CD4-positive, alpha-beta T cell treated with Interferon gamma for 1 hour (primary cell): ENCODE data around the gene FAM72A.
"Not testable (repeated sequence)": the region's sequence is repeated elsewhere in the genome, so short reads cannot be mapped to it uniquely, and the experiment has no call there.

Experiments used
- DNase-seq: peaks from one replicate; pipeline ENCODE4 v3.0.0-alpha.2; 2020

Gene FAM72A

DNA sequence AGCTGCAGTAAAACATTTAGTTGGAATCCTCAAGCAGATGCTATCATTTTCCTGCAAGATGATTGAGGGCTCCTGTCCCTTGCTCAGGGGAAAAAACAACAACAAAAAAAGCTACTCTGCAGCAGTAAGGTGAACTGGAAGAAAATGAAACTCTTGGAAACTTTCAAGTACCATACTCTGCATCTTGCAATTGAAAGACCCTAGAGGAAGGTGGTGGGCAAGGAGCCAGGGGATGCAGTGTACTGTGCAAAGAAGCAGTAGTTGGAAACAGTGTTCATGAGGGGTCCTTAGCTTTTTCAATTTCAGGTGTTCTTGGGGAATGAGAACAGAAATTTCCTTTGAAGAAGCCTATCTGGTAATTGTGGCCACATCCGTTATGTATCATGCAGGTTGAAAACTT, 8.2 kb upstream of the FAM72A start:
- not testable (repeated sequence) for DNase-seq

DNA sequence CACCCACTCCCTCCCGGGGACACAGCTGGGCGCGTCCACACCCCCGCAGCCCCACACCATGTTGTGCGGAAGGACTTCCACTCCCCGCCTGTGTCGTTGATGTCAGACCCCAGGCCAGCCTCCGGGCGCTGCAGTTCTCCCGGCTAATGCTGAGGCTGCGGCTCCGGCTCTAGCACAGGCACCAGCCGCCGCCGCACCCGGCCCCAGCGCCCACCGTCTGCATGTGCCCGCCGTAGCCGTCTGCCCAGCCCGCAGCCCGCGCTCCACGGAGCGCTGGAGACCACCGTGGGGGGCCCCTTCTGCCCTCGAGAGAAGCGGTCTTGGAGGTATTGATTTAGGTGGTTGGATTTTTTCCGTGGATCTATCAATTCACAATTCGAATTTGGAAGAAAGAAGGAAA, 2.9 kb upstream of the FAM72A start:
- not testable (repeated sequence) for DNase-seq

DNA sequence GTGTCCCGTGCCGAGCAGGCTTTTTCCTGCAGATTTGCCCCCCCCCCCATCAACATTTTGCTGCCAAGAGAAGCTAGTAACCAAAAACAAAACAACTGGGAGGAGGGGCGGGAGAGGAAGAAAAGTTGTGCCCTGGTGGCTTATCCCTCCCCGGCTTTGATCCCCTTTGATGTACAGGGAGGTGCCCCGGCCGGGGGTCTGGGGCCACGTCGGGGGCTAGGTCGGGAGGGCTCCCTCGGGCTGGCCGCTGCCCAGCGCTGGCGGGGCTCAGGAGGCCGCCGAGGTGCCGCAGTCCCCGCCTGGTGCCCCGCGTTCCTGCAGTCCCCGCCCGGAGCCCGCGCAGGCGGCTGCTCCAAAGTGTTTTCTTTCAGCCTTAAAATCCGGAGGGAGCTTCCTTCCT, 2.2 kb upstream of the FAM72A start:
- DNase-seq: not testable (repeated sequence)

DNA sequence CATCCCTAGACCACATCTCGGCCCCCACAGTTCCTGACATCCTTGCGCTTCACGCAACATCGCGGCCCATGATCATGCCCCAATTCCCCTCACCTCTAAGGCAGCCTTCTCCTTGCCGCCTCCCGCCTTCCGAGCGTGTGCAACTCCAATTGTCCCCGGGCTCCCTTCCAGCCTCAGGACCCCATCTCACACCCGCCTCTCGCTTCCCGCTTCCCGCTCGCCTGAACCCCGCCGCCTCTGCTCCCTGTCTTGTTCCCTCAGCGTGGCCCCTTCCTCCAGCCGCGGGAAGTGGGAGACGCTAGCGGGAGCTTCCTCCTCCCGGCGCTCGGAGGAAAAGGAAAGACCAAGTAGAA, 1.5 kb upstream of the FAM72A start:
- not testable (repeated sequence) for DNase-seq

DNA sequence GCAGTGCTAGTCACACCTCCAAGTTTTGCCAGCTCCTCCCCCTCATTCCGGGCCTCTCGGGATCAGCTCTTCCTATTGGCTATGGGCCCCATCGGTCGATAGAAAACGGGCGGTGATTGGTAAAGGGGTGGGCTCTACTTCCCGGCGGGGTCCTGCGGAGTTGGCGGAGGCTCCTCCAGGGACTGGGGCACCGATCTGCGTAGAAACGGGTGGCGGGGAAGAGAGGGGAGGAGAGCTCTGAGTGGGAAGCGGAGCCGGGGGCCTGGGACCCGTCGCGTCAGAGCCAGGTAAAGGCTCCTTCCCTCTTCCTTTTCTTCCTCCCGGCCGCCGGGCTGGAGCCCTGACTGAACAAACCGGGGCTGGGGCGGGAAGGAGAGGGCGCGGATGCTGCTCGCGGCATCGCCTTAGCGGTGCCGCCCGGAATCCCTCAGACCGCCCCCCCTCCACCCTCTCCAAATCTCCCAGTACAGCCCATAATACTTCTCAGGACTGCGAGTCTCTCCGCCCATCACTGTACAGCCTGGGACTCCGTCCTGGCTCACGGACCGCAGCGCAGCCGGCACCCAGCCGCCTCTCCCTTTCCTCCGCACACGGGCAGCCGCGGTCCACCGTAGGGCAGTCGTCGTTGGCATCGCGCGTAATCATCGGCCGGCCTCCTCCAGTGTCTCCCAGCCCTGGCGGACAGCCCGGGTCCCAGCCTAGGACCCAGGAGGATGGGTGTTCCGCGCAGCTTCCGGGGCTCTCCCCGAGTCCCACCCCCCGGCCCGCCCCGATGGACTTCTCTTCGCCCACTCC, 922 bp upstream of the FAM72A start, which contains the start of gene SRGAP2:
SRGAP2 (plus strand) TSS at position 178 of the 795 bp plus-strand sequence. CDS start 2,430 bp downstream, outside the sequence.
- peak; percentile 62 for DNase-seq

DNA sequence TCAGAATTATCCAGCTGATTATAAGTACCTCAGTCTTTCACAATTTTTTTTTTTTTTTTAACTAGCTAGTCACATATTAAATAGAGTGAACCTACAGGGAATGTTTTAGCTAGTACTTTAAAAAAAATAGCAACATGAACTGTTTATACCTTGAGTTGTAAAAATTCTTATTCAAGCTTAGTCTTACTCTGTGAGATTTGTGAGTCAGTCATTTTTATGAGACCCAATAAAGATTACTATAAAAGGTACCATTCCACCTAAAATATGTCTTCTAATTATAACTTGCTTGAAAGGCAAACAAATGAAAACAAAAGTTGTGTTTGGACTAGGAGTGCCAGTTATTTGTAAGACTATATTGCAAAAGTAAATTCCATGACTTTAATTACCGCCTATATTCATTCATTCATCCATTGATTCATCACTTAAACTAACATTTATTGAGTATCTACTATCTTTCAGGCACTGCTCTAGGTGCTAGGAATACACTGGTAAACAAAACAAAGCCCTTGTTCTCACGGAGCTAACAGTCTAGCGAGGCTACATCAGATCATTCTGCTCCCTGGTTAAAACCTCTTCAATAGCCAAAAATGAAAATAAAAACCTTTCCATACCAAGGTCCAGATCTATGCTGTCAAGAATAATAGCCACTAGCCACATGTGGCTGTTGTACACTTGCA, 5.8 kb downstream of the FAM72A start:
- not testable (repeated sequence) for DNase-seq

DNA sequence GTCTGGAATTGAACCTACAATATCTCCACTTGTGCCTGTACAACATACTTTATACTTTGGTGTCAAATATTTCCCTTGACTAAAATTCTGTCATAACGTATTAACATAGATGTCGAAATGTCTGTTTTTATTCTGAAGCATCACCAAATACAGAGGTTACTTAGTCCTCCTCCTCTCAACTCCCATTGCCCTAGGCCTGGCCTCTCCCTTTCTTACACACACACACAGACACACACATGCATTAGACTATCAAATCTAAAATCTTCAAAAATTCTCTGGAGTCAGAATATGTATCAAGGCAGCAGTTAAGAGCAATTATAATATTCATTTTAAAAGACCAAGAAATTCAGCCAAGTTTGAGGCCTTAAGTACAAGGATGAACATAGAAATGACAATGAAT, 7.5 kb downstream of the FAM72A start:
- not testable (repeated sequence) for DNase-seq

DNA sequence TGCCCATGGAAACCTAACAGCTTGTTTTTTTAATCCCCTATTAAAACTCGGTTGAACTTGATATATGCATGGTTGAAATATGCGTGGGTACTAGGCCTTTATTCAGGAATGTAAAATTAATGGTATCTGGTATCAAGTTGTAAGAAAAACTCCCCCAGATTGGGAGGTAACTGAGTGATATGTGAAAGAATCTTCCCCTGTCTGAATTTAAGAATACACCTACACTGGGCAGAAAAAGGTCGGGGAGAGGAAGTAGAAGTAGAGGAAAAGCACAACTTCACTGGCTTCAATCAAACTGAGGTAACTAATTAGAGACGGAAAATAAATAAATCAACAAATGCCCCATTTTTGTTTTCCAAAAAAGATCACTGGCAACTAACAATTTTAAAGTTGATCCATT, 15.8 kb downstream of the FAM72A start:
- DNase-seq: not testable (repeated sequence)

DNA sequence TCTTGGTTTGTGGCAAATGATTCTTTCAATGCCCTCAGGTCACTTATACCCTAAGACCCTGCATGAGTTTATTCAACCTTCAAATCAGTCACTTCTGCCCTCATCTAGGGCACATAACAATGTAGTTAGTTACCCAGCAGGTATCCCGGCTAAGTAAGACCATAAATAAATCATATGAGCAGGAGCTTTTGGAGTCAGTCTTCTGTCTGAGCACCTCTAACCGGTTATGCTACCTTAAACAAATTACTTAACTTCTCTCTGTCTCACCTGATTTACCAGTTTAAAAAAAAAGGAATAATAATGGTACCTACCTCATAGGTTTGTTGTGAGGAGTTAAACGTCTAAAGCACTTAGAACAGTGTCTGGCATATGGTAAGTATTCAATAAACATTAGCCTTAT, 16.9 kb downstream of the FAM72A start:
- not testable (repeated sequence) for DNase-seq

DNA sequence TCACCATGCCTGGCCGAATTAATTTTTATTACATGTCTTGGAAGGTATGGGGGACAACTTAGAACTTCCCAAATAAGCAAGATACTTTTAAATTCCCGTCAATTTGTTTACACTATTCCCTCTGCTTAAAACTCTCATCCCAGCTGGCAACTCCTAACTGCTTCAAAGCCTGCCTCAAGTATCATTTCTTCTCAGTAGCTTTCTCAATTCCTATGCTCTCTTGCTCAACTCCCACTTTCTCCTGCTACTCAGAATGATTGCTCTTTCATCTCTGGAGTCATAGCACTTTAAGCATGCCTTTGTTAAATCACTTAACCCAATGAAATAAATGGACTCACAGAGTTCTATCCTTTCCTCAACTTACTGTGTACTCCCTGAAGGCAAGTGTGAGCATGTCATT, 18.9 kb downstream of the FAM72A start:
- DNase-seq: not testable (repeated sequence)

DNA sequence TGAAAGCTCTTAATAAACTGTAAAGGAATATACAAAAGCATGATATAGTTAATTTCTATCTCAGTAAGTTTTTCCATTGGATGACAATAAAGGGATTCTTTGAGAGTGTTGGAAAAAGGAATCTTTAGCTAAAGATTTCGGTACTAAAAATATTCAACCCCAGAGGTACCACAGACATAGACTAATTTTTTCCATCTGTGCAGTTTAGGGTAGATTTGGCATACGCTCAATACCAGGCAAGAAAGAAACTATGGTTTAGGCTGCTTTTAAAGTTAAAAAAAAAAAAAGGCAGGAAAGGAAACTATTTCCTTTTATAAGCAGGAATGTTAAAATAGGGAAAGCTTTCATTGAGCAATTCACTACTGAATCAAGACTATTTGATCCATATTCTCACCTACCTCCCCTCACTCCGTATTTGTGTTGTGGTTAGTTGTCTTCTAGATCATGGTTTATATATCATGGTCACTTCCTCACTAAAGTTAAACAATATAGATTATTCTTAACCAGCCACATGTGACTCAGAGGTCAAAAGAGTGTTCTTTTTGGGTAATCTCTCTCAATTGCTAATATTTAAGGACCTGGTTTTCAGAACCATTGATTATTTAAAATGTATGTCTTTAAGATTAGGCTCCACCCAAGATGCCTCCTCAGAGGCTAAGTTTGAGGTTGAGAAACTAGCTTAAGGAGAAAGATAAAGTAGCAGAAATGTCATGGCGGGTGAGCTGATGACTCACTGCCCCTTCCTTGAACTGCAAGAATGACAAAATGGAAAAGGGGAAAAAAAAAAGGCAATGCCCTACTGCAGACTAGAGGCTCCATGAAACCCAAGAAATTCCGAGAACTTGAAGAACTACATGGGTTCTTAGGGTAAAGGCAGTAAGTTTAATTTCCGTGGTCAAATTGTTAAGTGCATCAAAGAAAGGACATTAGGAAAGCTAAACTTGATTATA, 20.0 kb downstream of the FAM72A start:
- DNase-seq: not testable (repeated sequence)

DNA sequence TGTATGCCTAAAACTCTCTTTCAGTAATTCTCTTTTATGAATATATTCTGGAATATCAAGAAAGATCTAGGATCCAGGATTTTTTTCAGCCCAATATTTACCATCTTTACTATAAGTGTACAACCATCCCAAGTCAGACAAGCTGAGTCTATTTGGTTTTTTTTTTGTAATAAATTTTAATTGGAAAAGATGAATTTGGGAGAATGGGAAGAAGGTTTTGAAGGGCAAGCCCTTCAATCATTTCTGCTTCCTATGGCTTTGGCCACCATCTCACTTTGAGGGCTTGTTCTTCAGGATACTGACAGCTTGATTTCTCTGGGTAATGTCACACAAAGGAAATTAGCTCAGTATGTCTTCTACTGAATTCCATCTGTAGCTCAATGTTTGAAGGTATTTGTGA, 23.0 kb downstream of the FAM72A start:
- not testable (repeated sequence) for DNase-seq

DNA sequence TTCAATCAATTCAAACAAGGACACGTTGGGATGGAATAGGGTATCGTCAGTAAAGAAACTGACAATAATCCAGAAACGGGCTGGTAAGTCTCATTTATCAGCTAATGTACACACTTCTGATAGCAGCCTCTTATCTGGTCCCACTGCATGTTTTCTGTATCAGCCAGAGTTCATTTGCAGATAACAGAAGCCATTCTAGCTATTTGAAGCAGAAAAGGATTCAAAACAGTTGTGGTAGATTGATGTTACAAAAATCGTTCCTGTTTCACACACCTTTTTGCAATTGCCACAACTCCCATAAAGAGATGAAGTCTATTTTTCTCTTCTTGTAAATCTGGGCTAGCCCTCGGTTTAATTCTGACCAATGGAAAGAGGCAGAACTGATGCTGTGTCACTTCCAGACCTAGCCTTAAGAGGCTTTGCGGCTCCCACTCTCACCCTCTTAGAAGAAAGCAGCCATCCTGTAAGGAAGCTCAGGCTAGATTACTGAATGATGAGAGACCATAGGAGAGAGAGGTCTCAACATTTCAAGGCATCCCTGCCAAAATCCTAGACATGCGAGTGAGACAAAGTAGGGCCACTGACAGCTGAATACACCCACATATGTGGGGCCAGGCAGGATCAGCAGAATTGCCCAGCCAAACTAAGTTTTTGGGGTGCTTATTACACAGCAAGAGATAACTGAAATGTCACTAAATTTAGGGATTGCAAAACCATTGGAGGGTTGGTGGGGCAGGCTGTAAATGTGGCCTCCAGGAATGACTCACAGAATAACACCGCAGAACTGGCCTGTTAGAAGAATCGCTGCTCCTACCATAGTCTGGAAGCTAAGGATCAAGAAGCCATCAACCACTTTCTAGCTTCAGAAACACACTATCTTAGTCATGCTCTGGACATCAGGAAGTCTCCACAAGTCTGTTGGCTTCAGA, 24.3 kb downstream of the FAM72A start:
- DNase-seq: peak; percentile 0

DNA sequence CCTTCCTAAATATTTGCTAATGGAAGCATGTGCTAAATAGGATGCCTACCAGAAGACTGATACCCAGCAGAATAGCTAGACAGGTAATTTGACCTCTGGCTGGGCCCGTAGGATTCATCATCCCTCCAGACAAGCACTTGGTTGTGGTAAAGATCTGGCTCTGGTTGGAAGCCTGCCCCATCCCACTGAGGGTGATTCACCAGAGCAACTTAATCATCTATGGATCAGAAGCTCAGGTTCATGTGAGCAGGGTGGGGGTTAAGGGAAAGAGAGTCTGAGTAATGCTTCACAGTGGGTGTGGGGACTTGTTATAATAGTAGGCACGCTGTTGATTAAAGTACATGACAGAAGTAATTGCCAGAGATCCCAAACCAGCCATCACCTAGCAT, 26.5 kb downstream of the FAM72A start:
- not testable (repeated sequence) for DNase-seq

DNA sequence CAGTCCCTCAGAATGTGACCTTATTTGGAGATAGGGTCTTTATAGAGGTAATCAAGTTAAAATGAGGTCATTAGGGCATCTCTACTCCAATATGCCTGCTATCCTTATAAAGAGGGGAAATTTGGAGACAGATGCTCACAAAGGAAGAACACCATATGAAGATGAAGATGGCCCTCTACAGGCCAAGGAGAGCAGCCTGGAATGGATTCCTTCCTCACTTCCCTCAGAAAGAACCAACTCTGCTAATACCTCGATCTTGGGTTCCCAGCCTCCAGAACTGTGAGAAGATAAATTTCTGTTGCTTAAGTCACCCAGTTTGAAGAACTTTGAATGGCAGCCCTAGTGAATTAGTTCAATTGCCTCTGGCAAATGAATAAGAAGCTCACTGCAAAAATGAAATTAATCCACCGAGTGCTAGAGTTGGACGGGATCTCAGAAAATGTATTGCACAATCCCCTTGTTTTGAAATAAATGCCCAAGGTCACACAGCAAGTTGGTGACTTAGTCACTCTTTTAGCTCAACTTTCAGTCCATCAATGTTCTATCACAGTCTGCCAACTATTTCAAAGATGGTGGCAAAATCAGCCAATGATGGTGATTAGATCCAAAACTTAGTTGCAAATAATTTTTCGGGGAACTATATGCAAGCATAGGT, 27.1 kb downstream of the FAM72A start:
- DNase-seq: not testable (repeated sequence)

DNA sequence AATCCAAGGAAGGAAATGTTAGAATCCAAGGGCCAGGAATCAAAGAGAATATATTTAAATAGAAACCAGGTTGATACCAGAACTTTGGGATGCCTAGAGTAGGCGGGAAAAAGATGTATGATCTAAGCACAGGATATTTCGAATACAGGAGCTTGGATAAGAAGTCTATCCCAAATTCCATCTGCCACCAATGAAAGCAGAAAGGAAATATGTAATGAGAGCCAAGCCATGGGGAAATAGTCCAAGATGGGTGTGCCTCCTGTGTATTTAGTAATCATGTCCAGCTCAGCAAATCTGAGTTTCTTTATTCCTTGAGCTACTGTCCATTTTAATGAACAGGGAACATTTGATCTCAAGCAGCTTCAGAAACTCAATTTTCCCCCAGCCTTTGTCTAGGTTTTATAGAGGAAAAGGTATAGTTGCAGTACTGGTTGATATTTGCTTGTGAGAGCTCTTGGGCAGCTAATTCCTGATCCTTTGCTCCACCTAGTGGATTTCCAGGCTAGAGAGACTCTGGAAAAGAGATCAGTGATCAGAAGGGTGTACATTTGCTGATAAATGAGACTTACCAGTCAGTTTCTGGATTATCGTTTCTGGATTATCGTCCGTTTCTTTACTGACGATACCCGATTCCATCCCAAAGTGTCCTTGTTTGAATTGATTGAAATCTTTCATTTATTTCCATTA, 28.3 kb downstream of the FAM72A start:
- DNase-seq: not testable (repeated sequence)

DNA sequence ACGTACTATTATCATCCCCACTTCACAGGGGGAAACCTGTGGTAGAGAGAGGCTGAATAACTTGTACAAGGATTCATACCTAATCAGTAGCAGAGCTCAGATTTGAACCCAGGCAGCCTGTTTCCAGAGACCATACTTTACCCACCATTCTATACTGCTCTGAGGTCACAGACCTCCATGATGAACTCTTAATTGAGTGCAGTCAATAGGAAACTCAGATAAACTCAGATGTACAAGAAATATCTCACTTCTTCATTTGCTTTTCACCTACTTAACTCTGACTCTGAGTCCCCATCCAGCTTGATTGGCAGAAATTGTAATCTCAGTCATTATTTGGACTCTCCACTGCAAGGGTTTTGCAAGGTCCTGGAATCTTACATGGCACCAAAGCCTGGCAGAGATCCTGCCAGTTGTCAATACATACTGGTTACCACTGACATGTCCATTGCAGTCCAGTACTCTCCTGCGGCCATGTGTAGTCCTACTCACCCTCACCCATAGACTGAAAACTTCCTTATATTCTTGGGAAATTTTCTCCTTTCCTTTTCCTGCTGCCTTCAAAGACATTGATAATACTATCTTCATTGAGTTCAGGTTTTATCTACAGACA, 29.4 kb downstream of the FAM72A start:
- DNase-seq: not testable (repeated sequence)

DNA sequence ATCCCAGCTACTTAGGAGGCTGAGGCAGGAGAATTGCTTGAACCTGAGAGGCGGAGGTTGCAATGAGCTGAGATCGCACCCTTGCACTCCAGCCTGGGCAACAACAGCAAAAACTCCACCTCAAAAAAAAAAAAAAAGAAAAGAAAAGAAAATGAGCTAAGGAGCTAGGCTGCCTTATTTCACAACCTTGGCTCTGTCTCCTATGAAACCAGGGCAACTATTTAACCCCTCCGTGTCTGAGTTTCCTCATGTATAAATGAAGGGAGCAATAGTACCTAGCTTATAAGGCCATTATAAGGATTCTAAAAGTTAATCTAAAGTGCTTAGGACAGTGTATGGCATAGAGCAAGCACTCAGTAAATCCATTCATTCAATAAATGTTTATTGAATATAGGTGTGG, 32.8 kb downstream of the FAM72A start:
- DNase-seq: not testable (repeated sequence)

DNA sequence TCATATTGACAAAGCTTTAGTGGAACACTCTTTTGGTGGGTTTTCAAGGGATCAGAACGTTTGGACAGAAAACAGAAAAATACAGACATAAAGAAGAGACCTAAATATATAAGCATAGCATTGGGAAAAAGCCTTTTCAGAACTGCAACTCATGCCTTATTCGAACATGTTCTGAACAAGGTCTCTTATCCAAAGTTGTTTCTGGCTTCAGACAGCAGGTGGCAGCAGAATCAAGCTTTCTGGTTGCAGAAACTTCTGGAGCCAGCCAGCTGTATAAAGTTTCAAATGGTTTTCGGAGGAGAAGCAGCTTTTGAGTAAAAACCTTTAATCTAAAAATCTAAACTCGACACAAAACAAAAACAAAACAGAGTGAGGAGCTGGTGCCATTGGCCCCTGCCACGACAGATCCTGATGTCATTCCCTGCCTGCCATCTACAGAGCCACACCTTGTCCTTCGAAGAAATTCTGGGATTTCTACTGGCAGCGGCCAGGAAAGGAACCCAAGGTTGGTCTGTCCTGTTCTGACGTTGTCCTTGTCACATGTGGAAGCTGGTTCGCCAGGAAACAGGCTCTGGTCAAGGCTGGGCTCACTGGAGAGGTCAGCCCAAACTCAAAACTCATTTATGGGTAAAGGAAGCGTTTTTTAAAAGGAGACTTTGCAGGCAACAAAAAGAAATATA, 35.1 kb downstream of the FAM72A start:
- DNase-seq: not testable (repeated sequence)
